H9 (cell line): ENCODE results near the gene NKX3-2. TPM values are rescaled to one million over a fixed set of nuclear protein-coding genes. Genes with fewer than 3 reads are reported as not detected.
A peak's percentile ranks its signal among the peaks of the same experiment; 100 is the strongest.

Experiments
- DNase-seq: peaks from one replicate; pipeline ENCODE4 v3.0.0-alpha.2; 2017
- H2AFZ ChIP-seq: one replicate; pipeline ENCODE4 v1.6.1; 2013; ENCODE audit warnings: mild to moderate bottlenecking, low read length, control low read depth, moderate library complexity
- H2AK5ac ChIP-seq: 2 replicates; pipeline ENCODE4 v1.6.1; 2013; ENCODE audit warnings: low read length, control low read depth, mixed read lengths; ENCODE audit not compliant: insufficient read length
- H2BK120ac ChIP-seq: one replicate; pipeline ENCODE4 v1.6.1; 2013; ENCODE audit warnings: low read depth, mild to moderate bottlenecking, low read length, control low read depth, inconsistent platforms; ENCODE audit not compliant: poor library complexity, severe bottlenecking
- H2BK12ac ChIP-seq: 2 replicates; pipeline ENCODE4 v1.6.1; 2013; ENCODE audit warnings: low read length, control low read depth, mixed read lengths, low read depth; ENCODE audit not compliant: insufficient read length
- H2BK15ac ChIP-seq: 2 replicates; pipeline ENCODE4 v1.6.1; 2013; ENCODE audit warnings: low read depth, low read length, control low read depth
- H2BK20ac ChIP-seq: one replicate; pipeline ENCODE4 v1.6.1; 2013; ENCODE audit warnings: low read depth, mild to moderate bottlenecking, low read length, control low read depth, inconsistent platforms; ENCODE audit not compliant: poor library complexity, severe bottlenecking
- H2BK5ac ChIP-seq: 2 replicates; pipeline ENCODE4 v1.6.1; 2013; ENCODE audit warnings: low read length, control low read depth, mixed read lengths; ENCODE audit not compliant: insufficient read length
- H3K14ac ChIP-seq: 2 replicates; pipeline ENCODE4 v1.6.1; 2013; ENCODE audit warnings: low read length, control low read depth; ENCODE audit not compliant: insufficient read depth
- H3K18ac ChIP-seq: 2 replicates; pipeline ENCODE4 v1.6.1; 2013; ENCODE audit warnings: low read depth, mild to moderate bottlenecking, mixed read lengths, low read length, control low read depth; ENCODE audit not compliant: insufficient read length
- H3K23ac ChIP-seq: 2 replicates; pipeline ENCODE4 v1.6.1; 2013; ENCODE audit warnings: low read length, control low read depth, mixed read lengths, low read depth; ENCODE audit not compliant: insufficient read length
- H3K23me2 ChIP-seq: 2 replicates; pipeline ENCODE4 v1.6.1; 2013; ENCODE audit warnings: low read depth, mild to moderate bottlenecking, mixed read lengths, low read length, control low read depth; ENCODE audit not compliant: insufficient read length, poor library complexity, severe bottlenecking
- H3K27ac ChIP-seq: 2 replicates; pipeline ENCODE4 v1.5.1; 2013; ENCODE audit warnings: low read length, control low read depth, mixed read lengths, low read depth; ENCODE audit not compliant: insufficient read length
- H3K27me3 ChIP-seq: 2 replicates; pipeline ENCODE4 v1.6.1; 2013; ENCODE audit warnings: low read length, control low read depth, inconsistent platforms; ENCODE audit not compliant: insufficient read depth
- H3K4ac ChIP-seq: 2 replicates; pipeline ENCODE4 v1.6.1; 2013; ENCODE audit warnings: low read depth, mild to moderate bottlenecking, control low read depth, inconsistent platforms, low read length, moderate library complexity
- H3K4me1 ChIP-seq: 2 replicates; pipeline ENCODE4 v1.6.1; 2013; ENCODE audit warnings: low read length, control low read depth, inconsistent platforms; ENCODE audit not compliant: insufficient read depth
- H3K4me2 ChIP-seq: 2 replicates; pipeline ENCODE4 v1.6.1; 2013; ENCODE audit warnings: low read length, control low read depth, mixed read lengths; ENCODE audit not compliant: insufficient read length, insufficient read depth
- H3K56ac ChIP-seq: 2 replicates; pipeline ENCODE4 v1.6.1; 2013; ENCODE audit warnings: low read depth, mild to moderate bottlenecking, mixed read lengths, low read length, control low read depth; ENCODE audit not compliant: insufficient read length
- H3K79me1 ChIP-seq: 2 replicates; pipeline ENCODE4 v1.6.1; 2013; ENCODE audit warnings: low read depth, mild to moderate bottlenecking, moderate library complexity, low read length, control low read depth, inconsistent platforms; ENCODE audit not compliant: insufficient read depth, poor library complexity, severe bottlenecking
- H3K79me2 ChIP-seq: 2 replicates; pipeline ENCODE4 v1.6.1; 2013; ENCODE audit warnings: low read length, control low read depth, inconsistent platforms; ENCODE audit not compliant: insufficient read depth
- H3K9ac ChIP-seq: 2 replicates; pipeline ENCODE4 v1.6.1; 2013; ENCODE audit warnings: low read length, control low read depth, mixed read lengths; ENCODE audit not compliant: insufficient read length; ENCODE audit errors: extremely low read depth
- H3K9me3 ChIP-seq: one replicate; pipeline ENCODE4 v1.6.1; 2013; ENCODE audit warnings: low read depth, low read length, inconsistent platforms; ENCODE audit not compliant: control insufficient read depth
- H3T11ph ChIP-seq: one replicate; pipeline ENCODE4 v1.6.1; 2013; ENCODE audit warnings: mild to moderate bottlenecking, low read length, control low read depth, inconsistent platforms
- H4K20me1 ChIP-seq: one replicate; pipeline ENCODE4 v1.6.1; 2013; ENCODE audit not compliant: control insufficient read depth, insufficient read length, insufficient read depth
- H4K5ac ChIP-seq: 2 replicates; pipeline ENCODE4 v1.6.1; 2013; ENCODE audit warnings: low read depth, mild to moderate bottlenecking, mixed read lengths, low read length, control low read depth; ENCODE audit not compliant: insufficient read length
- H4K8ac ChIP-seq: replicated peaks from 2 replicates; pipeline ENCODE4 v1.6.1; 2013; ENCODE audit warnings: low read length, control low read depth, mixed read lengths, low read depth; ENCODE audit not compliant: insufficient read length
- H4K91ac ChIP-seq: 2 replicates; pipeline ENCODE4 v1.6.1; 2013; ENCODE audit warnings: low read depth, mild to moderate bottlenecking, moderate library complexity, mixed read lengths, low read length, control low read depth; ENCODE audit not compliant: insufficient read length
- H3K27ac Mint-ChIP-seq, 3 experiments: 2 replicates in 2 of 3; 3 replicates in 1 of 3; pipeline ENCODE4 v1.8.0; 2020 to 2021; ENCODE audit warnings: mixed read lengths in 3 of 3, mild to moderate bottlenecking in 1 of 3, moderate library complexity in 1 of 3
- H3K27me3 Mint-ChIP-seq: 2 replicates; pipeline ENCODE4 v1.8.0; 2021; ENCODE audit warnings: low read depth, mild to moderate bottlenecking, moderate library complexity, mixed read lengths
- H3K36me3 Mint-ChIP-seq, 3 experiments: 2 replicates in 2 of 3; 3 replicates in 1 of 3; pipeline ENCODE4 v1.8.0; 2020 to 2021; ENCODE audit warnings: low read depth in 3 of 3, mixed read lengths in 3 of 3; ENCODE audit not compliant: insufficient read depth in 1 of 3
- H3K4me1 Mint-ChIP-seq, 2 experiments: 2 replicates each; pipeline ENCODE4 v1.8.0; 2020; ENCODE audit warnings: mixed read lengths in 2 of 2
- H3K4me3 Mint-ChIP-seq, 2 experiments: 2 replicates in 1 of 2; 3 replicates in 1 of 2; pipeline ENCODE4 v1.8.0; 2020 to 2021; ENCODE audit warnings: mild to moderate bottlenecking in 2 of 2, mixed read lengths in 2 of 2, moderate library complexity in 1 of 2
- H3K9me3 Mint-ChIP-seq, 2 experiments: 2 replicates in 1 of 2; 3 replicates in 1 of 2; pipeline ENCODE4 v1.8.0; 2020; ENCODE audit warnings: mild to moderate bottlenecking in 2 of 2, mixed read lengths in 2 of 2, moderate library complexity in 1 of 2
- WGBS: extraction: QIAGEN DNeasy Blood & Tissue Kit; methylation state at CpG from one replicate; pipeline ENCODE4 v1.1.7; 2013; ENCODE audit warnings: missing lambda C conversion rate, low lambda C conversion rate, mixed read lengths; ENCODE audit not compliant: insufficient read length; ENCODE audit errors: extremely low coverage; 5-methylcytosine and 5-hydroxymethylcytosine counted together
- total RNA-seq: library from RNA; stranded (reverse); gene quantifications from 2 replicates; pipeline ENCODE4 v1.2.1, GENCODE V29; 2021
- TF ChIP-seq, protein P1 (sequence below): fragments of 200-600 bp; sonication (generic); conservative IDR thresholded peaks from 3 replicates; pipeline ENCODE4 v1.8.0; 2021; ENCODE audit warnings: antibody characterized with exemption, mild to moderate bottlenecking

The NKX3-2 gene
- total RNA-seq, 1 experiment from 2014 or later = 1.9 TPM

DNA sequence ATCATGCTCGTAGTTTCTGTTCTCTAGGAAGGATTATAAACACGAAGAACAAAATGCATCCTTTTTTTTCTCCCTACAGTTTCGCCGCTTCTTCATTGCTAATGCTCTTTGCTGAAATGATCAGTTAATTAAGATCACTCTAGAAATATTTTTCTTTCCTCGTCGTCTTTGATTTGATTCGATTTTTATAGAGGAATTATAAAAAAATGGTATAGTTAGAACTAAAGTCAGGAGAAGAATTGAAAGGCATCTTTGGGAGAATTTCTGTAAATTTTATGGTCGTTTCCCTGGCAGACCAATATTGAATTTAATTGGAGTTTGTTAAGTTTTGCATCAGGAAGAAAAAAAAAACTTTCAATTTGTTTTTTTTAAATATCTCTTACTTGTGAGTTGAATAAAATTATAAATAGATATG is 1.1 kb upstream of the NKX3-2 start:
- peaks cover 39 to 44% of the 10 kb centered on the region in 2 experiments for H3K4me1 Mint-ChIP-seq
- H3K18ac ChIP-seq = no peak overlapping the region
- peaks cover 61% of the 10 kb centered on the region for H3K27me3 ChIP-seq
- H2BK15ac ChIP-seq = no peak overlapping the region
- no peak overlapping the region for H3K14ac ChIP-seq
- H3K4ac ChIP-seq = no peak overlapping the region
- H3K23me2 ChIP-seq = peaks cover 25% of the 10 kb centered on the region
- TF ChIP-seq, protein P1, sequence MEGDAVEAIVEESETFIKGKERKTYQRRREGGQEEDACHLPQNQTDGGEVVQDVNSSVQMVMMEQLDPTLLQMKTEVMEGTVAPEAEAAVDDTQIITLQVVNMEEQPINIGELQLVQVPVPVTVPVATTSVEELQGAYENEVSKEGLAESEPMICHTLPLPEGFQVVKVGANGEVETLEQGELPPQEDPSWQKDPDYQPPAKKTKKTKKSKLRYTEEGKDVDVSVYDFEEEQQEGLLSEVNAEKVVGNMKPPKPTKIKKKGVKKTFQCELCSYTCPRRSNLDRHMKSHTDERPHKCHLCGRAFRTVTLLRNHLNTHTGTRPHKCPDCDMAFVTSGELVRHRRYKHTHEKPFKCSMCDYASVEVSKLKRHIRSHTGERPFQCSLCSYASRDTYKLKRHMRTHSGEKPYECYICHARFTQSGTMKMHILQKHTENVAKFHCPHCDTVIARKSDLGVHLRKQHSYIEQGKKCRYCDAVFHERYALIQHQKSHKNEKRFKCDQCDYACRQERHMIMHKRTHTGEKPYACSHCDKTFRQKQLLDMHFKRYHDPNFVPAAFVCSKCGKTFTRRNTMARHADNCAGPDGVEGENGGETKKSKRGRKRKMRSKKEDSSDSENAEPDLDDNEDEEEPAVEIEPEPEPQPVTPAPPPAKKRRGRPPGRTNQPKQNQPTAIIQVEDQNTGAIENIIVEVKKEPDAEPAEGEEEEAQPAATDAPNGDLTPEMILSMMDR = no peak
- no peak overlapping the region for H3K56ac ChIP-seq
- H2AK5ac ChIP-seq = no peak overlapping the region
- no peak overlapping the region for H4K91ac ChIP-seq
- no peak overlapping the region for H3K27ac ChIP-seq
- H3K36me3 Mint-ChIP-seq = no peaks in the 10 kb centered on the region; a peak in 1 of 7 replicates
- no peak overlapping the region for H2BK12ac ChIP-seq
- no peak overlapping the region for H3T11ph ChIP-seq
- no peaks in the 10 kb centered on the region for H3K4me1 ChIP-seq
- no peak overlapping the region for H2BK120ac ChIP-seq
- no peaks in the 10 kb centered on the region for H3K9me3 ChIP-seq
- no peak overlapping the region for H3K9ac ChIP-seq
- WGBS = 100% methylated on average over 1 of the region's 8 CpGs
- peak overlapping the region; percentile 60 for H3K4me2 ChIP-seq
- H3K79me2 ChIP-seq = no peaks in the 10 kb centered on the region
- H2BK5ac ChIP-seq = no peak overlapping the region
- no peak overlapping the region for H4K8ac ChIP-seq
- H3K27ac Mint-ChIP-seq = no peak overlapping the region
- peaks cover 93% of the 10 kb centered on the region for H3K27me3 Mint-ChIP-seq
- no peak for DNase-seq
- peaks cover 6 to 8% of the 10 kb centered on the region in 2 experiments; a peak in 4 of 5 replicates for H3K9me3 Mint-ChIP-seq
- no peak overlapping the region for H3K23ac ChIP-seq
- H2AFZ ChIP-seq = no peak overlapping the region
- peak overlapping the region; percentile 73 to 93; a peak in 4 of 5 replicates for H3K4me3 Mint-ChIP-seq
- no peak overlapping the region for H4K5ac ChIP-seq
- no peak overlapping the region for H2BK20ac ChIP-seq
- H3K79me1 ChIP-seq = no peaks in the 10 kb centered on the region
- peaks cover 3% of the 10 kb centered on the region for H4K20me1 ChIP-seq
